ENCODE data around the gene SIMC1. TPM values are rescaled to one million over a fixed set of nuclear protein-coding genes. Genes with fewer than 3 reads are reported as not detected.
A peak's percentile ranks its signal among the peaks of the same experiment; 100 is the strongest.

SIMC1 gene
- total RNA-seq, 1 donor: 6.1 TPM

- no peak for TF ChIP-seq CTCF (IDR thresholded peaks at IDR 0.05; ENCODE audit: insufficient read depth, low read length)
- H3K4me3 ChIP-seq (ENCODE audit: low read depth, low read length): no peak overlapping the region
- DNase-seq (ENCODE audit: low read depth): no peak
These were observed 155.9 kb downstream of the SIMC1 start for GRCh38 chr5:176394096-176394495.

DNA sequence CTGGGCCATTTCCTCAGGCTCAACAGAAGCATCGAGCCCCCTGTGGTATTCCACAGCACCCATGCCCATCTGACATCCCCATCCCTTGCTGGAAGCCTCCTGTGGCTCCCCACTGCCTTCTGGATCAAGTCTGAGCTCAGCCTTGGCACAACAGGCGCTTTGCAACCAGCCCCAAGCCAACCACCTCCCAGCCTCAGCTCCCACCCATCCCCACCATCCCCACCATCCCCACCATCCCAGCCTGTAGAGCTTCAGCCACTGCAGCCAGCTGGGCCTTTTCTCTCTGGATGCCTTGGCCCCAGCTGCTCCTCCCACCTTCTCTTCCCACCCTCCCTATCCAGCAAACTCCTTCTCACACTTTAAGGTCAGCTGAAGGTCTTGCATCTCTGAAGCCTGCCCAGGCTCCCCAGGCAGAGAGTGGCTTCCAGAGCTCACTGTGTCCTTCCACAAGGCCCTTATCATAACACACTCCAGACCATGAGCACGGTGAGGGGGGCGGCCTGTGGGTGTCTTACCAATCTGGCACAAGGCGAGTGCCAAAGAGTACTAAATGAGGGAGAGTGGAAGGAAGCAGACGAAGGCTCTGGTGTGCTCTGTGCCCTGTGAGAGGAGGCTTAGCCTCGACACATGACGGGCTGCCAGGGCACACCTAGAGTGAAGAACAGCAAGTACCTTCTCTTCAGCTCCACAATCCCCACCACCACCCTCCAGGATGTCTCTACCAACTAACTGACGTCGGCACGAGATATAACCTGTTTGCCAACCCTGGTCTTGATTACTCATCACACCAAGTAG, 156.9 kb downstream of the SIMC1 start:
- TF ChIP-seq CTCF (IDR thresholded peaks at IDR 0.05; ENCODE audit: insufficient read depth, low read length): no peak
- no peak for DNase-seq (ENCODE audit: low read depth)

More for the DNA sequence above, 156.9 kb downstream of the SIMC1 start:
- H3K4me3 ChIP-seq (ENCODE audit: low read depth, low read length): no peak overlapping the region

Small RNA genes within 50 kb of the gene (small RNA-seq; reads per million reads assigned to genes)
- gene MIR1271: 3.4 reads per million, percentile 83 among the genes with 10 or more reads in this experiment

Other genes starting within 250 kb of the SIMC1 start
- gene KIAA1191, start 123.3 kb downstream of the SIMC1 start, total RNA-seq (ENCODE audit: low replicate concordance): 33.7 and 81.8 TPM in 2 replicates
- 9.3 and 19.9 TPM in 2 replicates for gene ARL10, start 127.1 kb downstream of the SIMC1 start, total RNA-seq (ENCODE audit: low replicate concordance)
- 17.0 and 44.2 TPM in 2 replicates for gene NOP16, start 150.2 kb downstream of the SIMC1 start, total RNA-seq (ENCODE audit: low replicate concordance)
- gene HIGD2A, start 150.3 kb downstream of the SIMC1 start, total RNA-seq (ENCODE audit: low replicate concordance): 23.2 and 51.9 TPM in 2 replicates
- 49.3 and 76.5 TPM in 2 replicates for gene CLTB, start 178.1 kb downstream of the SIMC1 start, total RNA-seq (ENCODE audit: low replicate concordance)
- 42.3 and 45.3 TPM in 2 replicates for gene FAF2, start 210.0 kb downstream of the SIMC1 start, total RNA-seq (ENCODE audit: low replicate concordance)